K562 (cell line): ENCODE measurements around the gene GPR75. TPM values are rescaled to one million over a fixed set of nuclear protein-coding genes. Genes with fewer than 3 reads are reported as not detected.

Experiments used
- ATAC-seq: fragments of 200-7000 bp; cut with Tn5 transposase; 3 replicates; pipeline ENCODE4 v1.9.1; 2020; ENCODE audit warnings: moderate library complexity
- BruUV-seq: library from RNA; stranded (reverse); fragments of 400-500 nt; replicated peaks from 2 replicates; lab custom pipeline; 2021; lab: Mats Ljungman, UMichigan
- CTCF ChIA-PET: fragments of 300-600 bp; formaldehyde crosslinking; extraction: SDS; loops from one replicate; lab custom pipeline; 2021; ENCODE audit warnings: low intra/inter-chr PET ratio; lab: Yijun Ruan, JAX
- POLR2A ChIA-PET: fragments of 300-600, 350-650 bp; sonication (Branson Sonifier 250); formaldehyde crosslinking; extraction: SDS; loops from one replicate; lab custom pipeline; 2021; ENCODE audit warnings: antibody characterized with exemption, inconsistent platforms; lab: Yijun Ruan, JAX
- DNase-seq, 4 experiments: peaks; one replicate each; pipeline versions ENCODE4 v3.0.0 to v3.0.0-alpha.2; 2011 to 2018; ENCODE audit warnings: low spot score in 3 of 4, mixed read lengths in 3 of 4; ENCODE audit errors: extremely low read depth in 1 of 4
- FAIRE-seq: peaks from 2 replicates; lab custom pipeline; 2011; peaks lifted over from hg19 to GRCh38; lab: Jason Lieb, UNC
- H2AFZ ChIP-seq: 2 replicates; pipeline ENCODE4 v1.6.0; 2011; ENCODE audit warnings: low read depth, low read length, control low read depth, inconsistent platforms
- H3K27ac ChIP-seq: fragments of 200-600 bp; 3 replicates; pipeline ENCODE4 v1.8.0; 2011; ENCODE audit warnings: low read depth, mild to moderate bottlenecking, control low read depth, inconsistent platforms, low read length, moderate library complexity, mixed read lengths; ENCODE audit errors: extremely low read depth
- H3K27me3 ChIP-seq, 2 experiments: fragments of 300-600 bp in 1 of 2; 2 replicates in 1 of 2; 3 replicates in 1 of 2; pipeline versions ENCODE4 v1.6.0 to v1.8.0; 2011; ENCODE audit warnings: inconsistent platforms in 2 of 2, low read length in 2 of 2, mild to moderate bottlenecking in 1 of 2, mixed read lengths in 1 of 2, moderate library complexity in 1 of 2; ENCODE audit not compliant: control insufficient read depth in 2 of 2, insufficient read depth in 2 of 2
- H3K36me3 ChIP-seq: fragments of 300-600 bp; 3 replicates; pipeline ENCODE4 v1.8.0; 2011; ENCODE audit warnings: mild to moderate bottlenecking, low read length, inconsistent platforms; ENCODE audit not compliant: control insufficient read depth, insufficient read depth
- H3K4me1 ChIP-seq, 2 experiments: fragments of 200-600 bp in 1 of 2; replicated peaks in 1 of 2; 2 replicates in 1 of 2; 3 replicates in 1 of 2; pipeline versions ENCODE4 v1.5.1 to v1.8.0; 2011; ENCODE audit warnings: inconsistent platforms in 2 of 2, low read length in 2 of 2, mild to moderate bottlenecking in 1 of 2, mixed read lengths in 1 of 2, moderate library complexity in 1 of 2; ENCODE audit not compliant: control insufficient read depth in 2 of 2, insufficient read depth in 2 of 2
- H3K4me2 ChIP-seq: 2 replicates; pipeline ENCODE4 v1.6.1; 2011; ENCODE audit warnings: low read length, control low read depth, inconsistent platforms, mixed read lengths; ENCODE audit not compliant: insufficient read depth
- H3K4me3 ChIP-seq: fragments of 200-600 bp; sonication (generic), shearing (Covaris generic); 2 replicates; pipeline ENCODE4 v1.5.1; 2016; ENCODE audit warnings: control low read depth, inconsistent platforms
- H3K79me2 ChIP-seq: fragments of 200-600 bp; 3 replicates; pipeline ENCODE4 v1.8.0; 2011; ENCODE audit warnings: low read length, inconsistent platforms; ENCODE audit not compliant: control insufficient read depth, insufficient read depth
- H3K9ac ChIP-seq, 2 experiments: 2 replicates each; pipeline versions ENCODE4 v1.6.0 to v1.6.1; 2011; ENCODE audit warnings: low read depth in 2 of 2, low read length in 2 of 2, control low read depth in 1 of 2, inconsistent platforms in 1 of 2, mild to moderate bottlenecking in 1 of 2, mixed read lengths in 1 of 2; ENCODE audit not compliant: insufficient read depth in 1 of 2
- H3K9me1 ChIP-seq: one replicate; pipeline ENCODE4 v1.6.0; 2011; ENCODE audit warnings: inconsistent platforms, mild to moderate bottlenecking, low read length, moderate library complexity; ENCODE audit not compliant: control insufficient read depth, insufficient read depth
- H3K9me3 ChIP-seq: replicated peaks from 2 replicates; pipeline ENCODE4 v1.5.1; 2011; ENCODE audit warnings: low read depth, low read length, inconsistent platforms; ENCODE audit not compliant: control insufficient read depth, insufficient read depth
- H4K20me1 ChIP-seq: replicated peaks from 2 replicates; pipeline ENCODE4 v1.6.1; 2011; ENCODE audit warnings: low read length, inconsistent platforms, mixed read lengths; ENCODE audit not compliant: control insufficient read depth, insufficient read depth
- ARNT ChIP-seq, 2 experiments: fragments of 450-650 bp; IDR thresholded peaks; 2 replicates each; pipeline ENCODE4 v1.6.1; 2016; ENCODE audit warnings: mild to moderate bottlenecking in 1 of 2
- IRF2 ChIP-seq: sonication (generic); formaldehyde crosslinking; IDR thresholded peaks from 2 replicates; pipeline ENCODE4 v1.8.1; 2022; ENCODE audit warnings: mild to moderate bottlenecking, missing genetic modification reagents
- KDM4B ChIP-seq, 2 experiments: fragments of 450-650 bp in 1 of 2; sonication (generic) in 1 of 2; IDR thresholded peaks; 2 replicates each; pipeline ENCODE4 v1.6.1; 2016 to 2017; ENCODE audit warnings: borderline replicate concordance in 2 of 2, antibody characterized with exemption in 1 of 2, low read depth in 1 of 2, mild to moderate bottlenecking in 1 of 2
- TAF1 ChIP-seq: IDR thresholded peaks from 2 replicates; pipeline ENCODE4 v1.6.1; 2011; ENCODE audit warnings: mild to moderate bottlenecking, low read length, moderate library complexity; ENCODE audit not compliant: insufficient read depth, control insufficient read depth, severe bottlenecking; ENCODE audit errors: extremely low read depth
- ZNF551 ChIP-seq: fragments of 250-450 bp; sonication (Bioruptor Pico); IDR thresholded peaks from 2 replicates; pipeline ENCODE4 v1.5.0; 2021; ENCODE audit warnings: mild to moderate bottlenecking, moderate library complexity
- WGBS: fragments of 100-300 bp; shearing (Covaris generic); methylation state at CpG from one replicate; pipeline ENCODE4 v1.1.6; 2016; ENCODE audit warnings: low coverage, mixed read lengths; ENCODE audit not compliant: insufficient coverage; ENCODE audit errors: missing lambda C conversion rate; 5-methylcytosine and 5-hydroxymethylcytosine counted together
- in situ Hi-C: fragments of 300-500 bp; cut with MboI; formaldehyde crosslinking; loops from 4 replicates; pipeline ENCODE4 v1.15.0; 2018; ENCODE audit warnings: inconsistent platforms, mixed read lengths
- intact Hi-C: fragments of 100-400 bp; cut with micrococcal nuclease; formaldehyde crosslinking; loops from 2 replicates; pipeline ENCODE4 v1.14.2; 2022
- polyA plus RNA-seq, 8 experiments: library from polyadenylated mRNA; depleted of rRNA in 4 of 8; stranded (reverse) in 5 of 8; unstranded in 3 of 8; fragments of >200 nt; fragmentation: Nextera tagmentation in 2 of 8; fragmentation: Illumina TruSeq in 1 of 8; extraction: Ambion mirVana in 2 of 8; extraction: Trizol in 1 of 8; gene quantifications; 2 replicates each; pipeline versions ENCODE4 v1.2.1 to v1.2.3, GENCODE V29; 2011 to 2014; ENCODE audit warnings: inconsistent platforms in 1 of 8, missing spikeins in 1 of 8
- total RNA-seq, 7 experiments: library from RNA; depleted of rRNA in 6 of 7; stranded (reverse); fragments of >200 nt in 6 of 7; fragmentation: Illumina TruSeq in 2 of 7; extraction: Trizol in 2 of 7; gene quantifications; 2 replicates each; pipeline versions ENCODE4 v1.2.1 to v1.2.3, GENCODE V29; 2011 to 2021; ENCODE audit warnings: low replicate concordance in 1 of 7
- TF ChIP-seq, protein P1 (sequence below): IDR thresholded peaks from 3 replicates; pipeline ENCODE4 v1.6.1; 2011; ENCODE audit warnings: borderline replicate concordance, mild to moderate bottlenecking, moderate library complexity; ENCODE audit not compliant: insufficient read length; ENCODE audit errors: extremely low read depth

The GPR75 gene
- total and polyA plus RNA-seq, 9 of the 15 experiments (the other 6 are each of a cell fraction or from before 2014, with no cell fraction given), result 0.10 to 3.9 (median 2.3) TPM

DNA sequence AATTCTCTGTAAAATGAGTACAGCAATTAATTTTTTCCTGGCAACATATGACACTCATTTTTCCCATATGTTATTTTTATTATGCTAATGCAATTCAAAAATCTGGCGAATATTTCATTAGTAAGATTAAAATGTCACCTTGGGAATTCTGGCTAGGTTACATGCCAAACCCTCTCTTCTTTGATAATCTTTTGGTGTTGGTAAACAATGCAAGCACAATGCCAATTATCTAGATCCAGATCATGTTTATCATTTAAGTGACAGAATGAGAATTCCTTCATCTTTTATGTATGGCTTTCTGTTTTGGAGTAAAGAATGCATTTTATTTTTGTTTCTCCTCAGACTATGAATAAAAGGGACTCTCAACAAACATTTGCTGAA is 33.7 kb downstream of the GPR75 start:
- Histone ChIP-seq H3K4me2 (no peak overlapping the region), H3K79me2 (no peaks in the 10 kb centered on the region), H4K20me1 (no peaks in the 10 kb centered on the region), H3K9me3 (no peaks in the 10 kb centered on the region), H2AFZ (no peak overlapping the region), H3K4me1 (no peaks in the 10 kb centered on the region), H3K9me1 (no peaks in the 10 kb centered on the region), H3K36me3 (no peaks in the 10 kb centered on the region), H3K27ac (no peak overlapping the region), H3K4me3 (no peak overlapping the region), H3K9ac (no peak overlapping the region), H3K27me3 (no peaks in the 10 kb centered on the region)
- ChIA-PET CTCF (no interaction called here), POLR2A (no interaction called here)
- WGBS, result 10% methylated on average over 1 of the region's 1 CpG
- in situ Hi-C loops, result no loop called here
- BruUV-seq, result no TSS peak
- FAIRE-seq (no peak), ATAC-seq (no peak), DNase-seq (no peak)
- no peak for TF ChIP-seq KDM4B (IDR thresholded peaks at IDR 0.05; ENCODE audit: borderline replicate concordance in 2 of 2, low read depth in 1 of 2)
- TF ChIP-seq IRF2 (CRISPR knock-in tag), result no peak
- TF ChIP-seq TAF1, result no peak
- TF ChIP-seq ARNT (IDR thresholded peaks at IDR 0.05), result no peak
- TF ChIP-seq, protein P1, sequence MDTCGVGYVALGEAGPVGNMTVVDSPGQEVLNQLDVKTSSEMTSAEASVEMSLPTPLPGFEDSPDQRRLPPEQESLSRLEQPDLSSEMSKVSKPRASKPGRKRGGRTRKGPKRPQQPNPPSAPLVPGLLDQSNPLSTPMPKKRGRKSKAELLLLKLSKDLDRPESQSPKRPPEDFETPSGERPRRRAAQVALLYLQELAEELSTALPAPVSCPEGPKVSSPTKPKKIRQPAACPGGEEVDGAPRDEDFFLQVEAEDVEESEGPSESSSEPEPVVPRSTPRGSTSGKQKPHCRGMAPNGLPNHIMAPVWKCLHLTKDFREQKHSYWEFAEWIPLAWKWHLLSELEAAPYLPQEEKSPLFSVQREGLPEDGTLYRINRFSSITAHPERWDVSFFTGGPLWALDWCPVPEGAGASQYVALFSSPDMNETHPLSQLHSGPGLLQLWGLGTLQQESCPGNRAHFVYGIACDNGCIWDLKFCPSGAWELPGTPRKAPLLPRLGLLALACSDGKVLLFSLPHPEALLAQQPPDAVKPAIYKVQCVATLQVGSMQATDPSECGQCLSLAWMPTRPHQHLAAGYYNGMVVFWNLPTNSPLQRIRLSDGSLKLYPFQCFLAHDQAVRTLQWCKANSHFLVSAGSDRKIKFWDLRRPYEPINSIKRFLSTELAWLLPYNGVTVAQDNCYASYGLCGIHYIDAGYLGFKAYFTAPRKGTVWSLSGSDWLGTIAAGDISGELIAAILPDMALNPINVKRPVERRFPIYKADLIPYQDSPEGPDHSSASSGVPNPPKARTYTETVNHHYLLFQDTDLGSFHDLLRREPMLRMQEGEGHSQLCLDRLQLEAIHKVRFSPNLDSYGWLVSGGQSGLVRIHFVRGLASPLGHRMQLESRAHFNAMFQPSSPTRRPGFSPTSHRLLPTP, result no peak
- no peak for TF ChIP-seq ZNF551
- intact Hi-C loops, result loop anchor here (10.0 kb wide), 2 partner anchors 231 to 401 kb away; no protein-coding TSS in a partner anchor
